Gastroesophageal sphincter (tissue), 4 donors: ENCODE results near the gene PDE11A. TPM values are rescaled to one million over a fixed set of nuclear protein-coding genes. Genes with fewer than 3 reads are reported as not detected.
"Not testable (repeated sequence)": the region's sequence is repeated elsewhere in the genome, so short reads cannot be mapped to it uniquely, and the experiment has no call there.

ENCODE experiments used
- ATAC-seq: fragments of 150-250 bp; one replicate; pipeline ENCODE4 v1.9.1; 2016; ENCODE audit warnings: mild to moderate bottlenecking, moderate library complexity
- H3K27ac ChIP-seq, 4 donors: fragments of 200-600 bp; sonication (generic) in 3 of 4; 1 replicate in 3 of 4; 2 replicates in 1 of 4; pipeline ENCODE4 v1.5.1; 2016 to 2019
- H3K27me3 ChIP-seq: fragments of 200-600 bp; sonication (generic); one replicate; pipeline ENCODE4 v1.5.1; 2019
- H3K36me3 ChIP-seq, 2 donors: fragments of 200-600 bp; sonication (generic); one replicate each; pipeline ENCODE4 v1.5.1; 2019; ENCODE audit warnings: control low read depth in 1 of 2
- H3K4me1 ChIP-seq, 3 donors: fragments of 200-600 bp; sonication (generic); 1 replicate in 2 of 3; 2 replicates in 1 of 3; pipeline ENCODE4 v1.5.1; 2016 to 2019; ENCODE audit warnings: control low read depth in 2 of 3
- H3K4me3 ChIP-seq, 2 donors: fragments of 200-600 bp; sonication (generic); one replicate each; pipeline ENCODE4 v1.5.1; 2019; ENCODE audit warnings: mild to moderate bottlenecking in 1 of 2, moderate library complexity in 1 of 2
- H3K9me3 ChIP-seq, 3 donors: fragments of 200-600 bp; sonication (generic); one replicate each; pipeline ENCODE4 v1.5.1; 2017 to 2019; ENCODE audit warnings: control low read depth in 2 of 3
- EP300 ChIP-seq: sonication (generic); formaldehyde crosslinking; IDR thresholded peaks from one replicate; pipeline ENCODE4 v1.6.1; 2017; ENCODE audit warnings: antibody characterized with exemption, mild to moderate bottlenecking
- POLR2A ChIP-seq, 2 donors: fragments of 450-650 bp; IDR thresholded peaks; one replicate each; pipeline ENCODE4 v1.6.1; 2017; ENCODE audit warnings: antibody characterized with exemption in 2 of 2, mild to moderate bottlenecking in 2 of 2, moderate library complexity in 1 of 2
- POLR2AphosphoS5 ChIP-seq: sonication (generic); formaldehyde crosslinking; IDR thresholded peaks from one replicate; pipeline ENCODE4 v1.6.1; 2017; ENCODE audit warnings: antibody characterized with exemption
- WGBS, 2 donors: methylation state at CpG; one replicate each; pipeline ENCODE4 v1.1.5; 2018; ENCODE audit warnings: low coverage in 1 of 2; 5-methylcytosine and 5-hydroxymethylcytosine counted together
- total RNA-seq, 4 donors: library from RNA; depleted of rRNA; stranded (reverse); fragments of >200 nt; gene quantifications; one replicate each; pipeline ENCODE4 v1.1.0, GENCODE V29; 2016
- TF ChIP-seq, protein P1 (sequence below), 4 experiments: fragments of 200-600 bp in 2 of 4; fragments of 450-650 bp in 2 of 4; sonication (generic) in 1 of 4; IDR thresholded peaks; one replicate each; pipeline ENCODE4 v1.5.1; 2017 to 2019; ENCODE audit warnings: antibody characterized with exemption in 4 of 4, mild to moderate bottlenecking in 2 of 4, moderate library complexity in 2 of 4

Gene PDE11A
- total RNA-seq, 4 donors from 2014 or later = 0.13 to 1.9 (median 0.16) TPM; not detected in 1

GRCh38 chr2:177843188-177843587 lies 229.4 kb downstream of the PDE11A start:
- no peaks in the 10 kb centered on the region for H3K27me3 ChIP-seq
- TF ChIP-seq POLR2AphosphoS5 (no peak), POLR2A (IDR thresholded peaks at IDR 0.05) (no peak), EP300 (no peak)
- TF ChIP-seq, protein P1, sequence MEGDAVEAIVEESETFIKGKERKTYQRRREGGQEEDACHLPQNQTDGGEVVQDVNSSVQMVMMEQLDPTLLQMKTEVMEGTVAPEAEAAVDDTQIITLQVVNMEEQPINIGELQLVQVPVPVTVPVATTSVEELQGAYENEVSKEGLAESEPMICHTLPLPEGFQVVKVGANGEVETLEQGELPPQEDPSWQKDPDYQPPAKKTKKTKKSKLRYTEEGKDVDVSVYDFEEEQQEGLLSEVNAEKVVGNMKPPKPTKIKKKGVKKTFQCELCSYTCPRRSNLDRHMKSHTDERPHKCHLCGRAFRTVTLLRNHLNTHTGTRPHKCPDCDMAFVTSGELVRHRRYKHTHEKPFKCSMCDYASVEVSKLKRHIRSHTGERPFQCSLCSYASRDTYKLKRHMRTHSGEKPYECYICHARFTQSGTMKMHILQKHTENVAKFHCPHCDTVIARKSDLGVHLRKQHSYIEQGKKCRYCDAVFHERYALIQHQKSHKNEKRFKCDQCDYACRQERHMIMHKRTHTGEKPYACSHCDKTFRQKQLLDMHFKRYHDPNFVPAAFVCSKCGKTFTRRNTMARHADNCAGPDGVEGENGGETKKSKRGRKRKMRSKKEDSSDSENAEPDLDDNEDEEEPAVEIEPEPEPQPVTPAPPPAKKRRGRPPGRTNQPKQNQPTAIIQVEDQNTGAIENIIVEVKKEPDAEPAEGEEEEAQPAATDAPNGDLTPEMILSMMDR (IDR thresholded peaks at IDR 0.05) = no peak
- no peak for ATAC-seq
- H3K27ac ChIP-seq = no peak overlapping the region
- WGBS, 2 donors = 29 to 59% methylated on average over 2 of the region's 2 CpGs
- no peaks in the 10 kb centered on the region for H3K36me3 ChIP-seq
- no peak overlapping the region for H3K4me3 ChIP-seq
- no peaks in the 10 kb centered on the region for H3K9me3 ChIP-seq
- no peaks in the 10 kb centered on the region for H3K4me1 ChIP-seq

- H3K27me3 ChIP-seq = no peaks in the 10 kb centered on the region
- no peak overlapping the region for H3K27ac ChIP-seq
- ATAC-seq = no peak
- 50 to 54% methylated on average over 2 to 3 of the region's 3 CpGs for WGBS, 2 donors
- TF ChIP-seq EP300 (no peak), POLR2AphosphoS5 (no peak), POLR2A (IDR thresholded peaks at IDR 0.05) (no peak)
- TF ChIP-seq, protein P1 (IDR thresholded peaks at IDR 0.05) = no peak
- no peaks in the 10 kb centered on the region for H3K4me1 ChIP-seq
- no peak overlapping the region for H3K4me3 ChIP-seq
- no peaks in the 10 kb centered on the region for H3K36me3 ChIP-seq
- H3K9me3 ChIP-seq = no peaks in the 10 kb centered on the region
These were observed 230.3 kb downstream of the PDE11A start for GRCh38 chr2:177842243-177842642.

DNA sequence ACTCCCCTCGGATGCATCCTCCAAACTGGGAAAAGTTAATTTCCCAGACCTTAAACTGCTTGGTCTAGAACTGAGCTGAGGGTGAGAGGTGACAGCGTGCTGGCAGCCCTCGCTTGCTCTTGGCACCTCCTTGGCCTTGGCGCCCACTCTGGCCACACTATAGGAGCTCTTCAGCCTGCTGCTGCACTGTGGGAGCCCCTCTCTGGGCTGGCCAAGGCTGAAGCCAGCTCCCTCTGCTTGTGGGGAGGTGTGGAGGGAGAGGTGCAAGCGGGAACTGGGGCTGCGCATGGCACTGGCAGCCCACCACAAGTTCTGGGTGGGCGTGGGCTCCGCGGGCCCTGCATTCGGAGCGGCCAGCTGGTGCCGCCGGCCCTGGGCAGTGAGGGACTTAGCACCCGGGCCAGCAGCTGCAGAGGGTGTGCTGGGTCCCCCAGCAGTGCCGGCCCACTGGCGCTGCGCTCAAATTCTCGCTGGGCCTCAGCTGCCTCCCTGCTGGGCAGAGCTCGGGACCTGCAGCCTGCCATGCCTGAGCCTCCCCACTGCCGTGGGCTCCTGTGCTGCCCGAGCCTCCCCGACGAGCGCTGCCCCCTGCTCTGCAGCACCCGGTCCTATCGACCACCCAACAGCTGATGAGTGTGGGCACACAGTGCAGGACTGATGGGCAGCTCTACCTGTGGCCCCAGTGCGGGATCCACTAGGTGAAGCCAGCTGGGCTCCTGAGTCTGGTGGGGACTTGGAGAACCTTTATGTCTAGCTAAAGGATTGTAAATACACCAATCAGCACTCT lies 237.0 kb downstream of the PDE11A start:
- H3K4me3 ChIP-seq, H3K4me1 ChIP-seq, H3K27me3 ChIP-seq, ATAC-seq, H3K27ac ChIP-seq, H3K36me3 ChIP-seq: not testable (repeated sequence)
- peaks cover 0 to 28% (median 0%) of the 10 kb centered on the region in 3 donors for H3K9me3 ChIP-seq
- WGBS, 2 donors = 60 to 100% methylated on average over 1 of the region's 27 CpGs

GRCh38 chr2:177832611-177833433 lies 239.8 kb downstream of the PDE11A start:
- H3K4me1 ChIP-seq = no peaks in the 10 kb centered on the region
- no peaks in the 10 kb centered on the region for H3K36me3 ChIP-seq
- H3K27me3 ChIP-seq = no peaks in the 10 kb centered on the region
- 81 to 84% methylated on average over 6 of the region's 6 CpGs for WGBS, 2 donors
- no peak overlapping the region for H3K4me3 ChIP-seq
- ATAC-seq = no peak
- H3K27ac ChIP-seq = no peak overlapping the region
- H3K9me3 ChIP-seq = peaks cover 0 to 28% (median 0%) of the 10 kb centered on the region in 3 donors
- no peak for TF ChIP-seq EP300
- TF ChIP-seq, protein P1 (IDR thresholded peaks at IDR 0.05) = no peak
- no peak for TF ChIP-seq POLR2AphosphoS5
- no peak for TF ChIP-seq POLR2A (IDR thresholded peaks at IDR 0.05)

DNA sequence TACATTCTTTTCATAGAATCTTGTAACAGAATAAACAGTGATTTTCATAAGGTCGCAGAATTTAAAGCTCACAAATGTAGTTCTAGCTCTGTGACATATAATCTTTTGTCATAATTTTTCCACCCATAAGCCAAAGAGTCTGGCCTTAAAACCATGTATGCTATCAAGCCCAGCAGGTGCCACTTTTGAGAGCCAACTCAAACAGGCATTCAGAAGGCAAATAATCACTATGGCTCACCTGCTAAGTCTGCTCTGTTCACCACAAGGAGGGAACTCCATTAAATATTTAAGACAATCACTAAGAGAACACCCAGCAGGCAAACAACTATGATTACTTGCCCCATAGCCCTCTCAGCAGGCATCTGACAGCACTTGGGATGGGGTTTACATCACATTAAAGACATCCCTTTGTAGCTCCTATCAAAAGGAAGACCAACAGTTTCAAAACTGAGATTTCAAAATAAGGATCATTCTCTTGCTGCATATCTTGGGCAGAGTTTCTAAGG lies 241.6 kb downstream of the PDE11A start:
- 88 to 100% methylated on average over 1 of the region's 1 CpG for WGBS, 2 donors
- no peak overlapping the region for H3K27ac ChIP-seq
- no peaks in the 10 kb centered on the region for H3K36me3 ChIP-seq
- H3K4me3 ChIP-seq = no peak overlapping the region
- no peak for ATAC-seq
- no peaks in the 10 kb centered on the region for H3K4me1 ChIP-seq
- H3K27me3 ChIP-seq = no peaks in the 10 kb centered on the region
- TF ChIP-seq EP300 (no peak), POLR2A (IDR thresholded peaks at IDR 0.05) (no peak), POLR2AphosphoS5 (no peak)
- TF ChIP-seq, protein P1 (IDR thresholded peaks at IDR 0.05) = no peak
- peaks cover 0 to 23% (median 0%) of the 10 kb centered on the region in 3 donors for H3K9me3 ChIP-seq
